Fibroblast of pulmonary artery (primary cell): ENCODE results near the gene EXOSC10.
"Not testable (repeated sequence)": the region's sequence is repeated elsewhere in the genome, so short reads cannot be mapped to it uniquely, and the experiment has no call there.

Source experiments
- DNase-seq: peaks from one replicate; pipeline ENCODE4 v3.0.0-alpha.2; 2010; ENCODE audit warnings: low read depth
- H3K4me3 ChIP-seq: replicated peaks from 2 replicates; pipeline ENCODE4 v1.5.1; 2011; ENCODE audit warnings: low read depth, mild to moderate bottlenecking, control low read depth, low read length, moderate library complexity
- TF ChIP-seq, protein P1 (sequence below): IDR thresholded peaks from 2 replicates; pipeline ENCODE4 v1.5.1; 2011; ENCODE audit warnings: mild to moderate bottlenecking, control low read depth, low read length, inconsistent platforms; ENCODE audit errors: missing control alignments

Gene EXOSC10

DNA sequence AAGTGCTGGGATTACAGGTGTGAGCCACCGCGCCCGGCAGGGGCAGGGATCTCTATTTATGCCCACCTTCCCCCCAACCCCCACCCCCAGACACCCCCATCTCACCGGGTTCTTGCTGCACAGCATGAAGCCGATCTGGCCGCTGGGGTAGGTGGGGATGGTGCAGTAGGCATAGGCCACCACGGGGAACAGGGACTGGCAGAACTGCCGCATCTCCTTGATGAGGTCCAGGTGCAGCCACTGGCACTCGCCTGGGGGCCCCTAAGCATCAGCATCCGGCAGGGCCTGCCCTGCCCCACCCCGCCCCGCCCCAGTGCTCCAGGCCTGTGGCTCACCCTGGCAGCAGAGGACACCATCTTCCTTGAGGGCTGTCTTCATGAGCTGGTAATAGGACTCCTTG, 44.0 kb downstream of the EXOSC10 start:
- H3K4me3 ChIP-seq = no peak overlapping the region
- TF ChIP-seq, protein P1, sequence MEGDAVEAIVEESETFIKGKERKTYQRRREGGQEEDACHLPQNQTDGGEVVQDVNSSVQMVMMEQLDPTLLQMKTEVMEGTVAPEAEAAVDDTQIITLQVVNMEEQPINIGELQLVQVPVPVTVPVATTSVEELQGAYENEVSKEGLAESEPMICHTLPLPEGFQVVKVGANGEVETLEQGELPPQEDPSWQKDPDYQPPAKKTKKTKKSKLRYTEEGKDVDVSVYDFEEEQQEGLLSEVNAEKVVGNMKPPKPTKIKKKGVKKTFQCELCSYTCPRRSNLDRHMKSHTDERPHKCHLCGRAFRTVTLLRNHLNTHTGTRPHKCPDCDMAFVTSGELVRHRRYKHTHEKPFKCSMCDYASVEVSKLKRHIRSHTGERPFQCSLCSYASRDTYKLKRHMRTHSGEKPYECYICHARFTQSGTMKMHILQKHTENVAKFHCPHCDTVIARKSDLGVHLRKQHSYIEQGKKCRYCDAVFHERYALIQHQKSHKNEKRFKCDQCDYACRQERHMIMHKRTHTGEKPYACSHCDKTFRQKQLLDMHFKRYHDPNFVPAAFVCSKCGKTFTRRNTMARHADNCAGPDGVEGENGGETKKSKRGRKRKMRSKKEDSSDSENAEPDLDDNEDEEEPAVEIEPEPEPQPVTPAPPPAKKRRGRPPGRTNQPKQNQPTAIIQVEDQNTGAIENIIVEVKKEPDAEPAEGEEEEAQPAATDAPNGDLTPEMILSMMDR = no peak
- DNase-seq = no peak

DNA sequence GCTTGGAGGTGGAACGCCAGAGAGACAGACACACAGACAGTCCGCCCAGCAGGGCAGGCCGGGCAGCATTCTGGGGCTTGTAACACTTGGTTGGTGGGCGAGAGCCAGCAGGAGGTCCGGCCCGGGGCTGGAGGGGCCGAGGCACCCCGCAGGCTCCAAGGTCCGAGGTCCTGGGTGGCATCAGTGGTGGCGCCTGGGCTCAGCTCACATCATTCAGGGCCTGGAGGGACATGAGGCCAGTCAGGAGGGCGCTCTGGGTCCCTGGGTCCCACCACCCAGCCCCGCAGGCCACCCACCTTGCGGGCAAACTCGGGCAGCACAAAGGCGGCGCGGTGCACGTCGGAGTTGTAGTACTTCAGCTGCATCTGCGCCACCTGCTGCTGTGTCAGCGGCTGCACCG, 45.0 kb downstream of the EXOSC10 start:
- no peak overlapping the region for H3K4me3 ChIP-seq
- TF ChIP-seq, protein P1 = no peak
- no peak for DNase-seq

DNA sequence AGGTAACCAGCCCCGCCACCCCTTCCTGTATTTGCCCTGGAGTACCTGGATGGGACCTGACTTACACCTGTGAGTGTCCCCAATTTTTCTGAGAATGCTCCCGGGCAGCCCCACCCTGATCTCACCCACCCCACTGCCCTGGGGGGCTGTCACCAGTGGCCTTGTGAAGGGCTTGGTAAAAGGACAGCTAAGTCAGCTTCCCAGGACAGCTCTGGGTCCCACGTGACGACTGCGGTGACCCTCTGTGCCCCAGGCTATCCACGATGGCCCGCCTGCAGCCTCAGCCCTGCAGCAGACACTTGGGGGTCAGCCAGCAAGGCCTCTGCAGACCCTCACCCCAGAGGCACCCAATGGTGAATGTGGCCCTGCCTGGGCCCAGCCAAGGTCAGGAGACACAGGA, 45.5 kb downstream of the EXOSC10 start:
- TF ChIP-seq, protein P1 = no peak
- no peak for DNase-seq
- no peak overlapping the region for H3K4me3 ChIP-seq

DNA sequence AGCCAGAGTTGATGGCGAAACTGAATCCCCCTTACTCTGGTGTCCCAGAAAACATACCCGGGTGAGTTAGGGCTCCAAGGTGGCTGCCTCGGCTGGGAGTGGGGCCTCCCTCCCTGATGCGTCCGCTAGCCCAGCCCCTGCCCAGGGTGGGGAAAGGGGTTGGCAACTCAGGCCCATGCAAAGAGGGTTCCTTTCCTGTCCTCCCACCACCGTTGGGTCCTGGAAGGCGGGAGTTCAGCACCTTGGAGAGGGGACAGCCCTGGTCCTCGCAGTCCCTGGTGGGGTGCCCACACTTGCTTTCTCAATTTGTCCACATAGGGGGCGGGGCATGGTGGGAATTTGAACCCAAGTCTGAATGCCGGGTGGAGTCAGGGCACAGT, 45.9 kb downstream of the EXOSC10 start:
- H3K4me3 ChIP-seq = no peak overlapping the region
- peak; percentile 26 for DNase-seq
- TF ChIP-seq, protein P1 = no peak

DNA sequence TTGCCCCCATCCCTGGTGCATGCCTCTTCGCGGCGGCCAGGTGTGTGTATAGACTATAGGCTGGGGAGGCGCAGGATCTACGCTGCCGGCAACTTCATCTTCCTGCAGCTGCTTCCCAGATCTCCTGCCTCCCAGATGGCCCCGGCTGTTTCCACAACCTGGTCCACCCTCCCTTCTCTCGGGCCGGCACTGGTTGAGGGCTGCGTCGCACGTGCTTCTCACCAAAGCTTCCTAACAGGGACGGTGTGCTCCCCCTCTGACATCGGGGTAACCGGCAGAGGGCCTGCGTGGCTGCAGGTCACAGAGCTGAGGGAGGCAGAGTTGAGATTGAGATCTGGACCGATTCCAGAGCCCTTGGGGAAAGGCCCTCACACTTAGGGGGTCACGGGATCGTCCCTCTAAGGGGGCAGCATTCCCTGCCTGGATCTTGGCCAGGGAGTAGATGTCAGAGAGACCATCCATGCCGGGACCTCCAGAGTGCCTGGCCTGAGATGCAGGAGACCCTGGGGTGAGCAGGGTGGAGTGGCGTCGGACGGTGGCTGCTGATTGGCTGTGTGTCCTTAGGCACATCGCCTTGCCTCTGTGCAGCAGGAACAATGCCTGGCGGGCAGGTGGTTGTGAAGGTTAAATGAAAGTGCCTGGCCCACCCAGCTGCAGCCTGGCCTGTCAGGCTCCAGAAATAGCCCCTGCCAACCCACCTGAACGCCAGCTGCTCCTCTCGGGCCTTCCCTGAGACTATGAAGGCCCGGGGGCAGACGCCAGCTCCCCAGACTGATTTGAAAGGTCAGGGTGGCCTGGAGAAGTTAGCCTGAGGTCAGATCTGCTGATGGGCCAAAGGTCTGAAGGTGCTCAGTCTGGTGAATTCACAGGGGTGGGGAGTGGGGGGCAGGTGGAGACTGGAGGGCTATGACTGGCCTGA, 46.6 kb downstream of the EXOSC10 start:
- H3K4me3 ChIP-seq = no peak overlapping the region
- TF ChIP-seq, protein P1 = no peak
- DNase-seq = no peak

DNA sequence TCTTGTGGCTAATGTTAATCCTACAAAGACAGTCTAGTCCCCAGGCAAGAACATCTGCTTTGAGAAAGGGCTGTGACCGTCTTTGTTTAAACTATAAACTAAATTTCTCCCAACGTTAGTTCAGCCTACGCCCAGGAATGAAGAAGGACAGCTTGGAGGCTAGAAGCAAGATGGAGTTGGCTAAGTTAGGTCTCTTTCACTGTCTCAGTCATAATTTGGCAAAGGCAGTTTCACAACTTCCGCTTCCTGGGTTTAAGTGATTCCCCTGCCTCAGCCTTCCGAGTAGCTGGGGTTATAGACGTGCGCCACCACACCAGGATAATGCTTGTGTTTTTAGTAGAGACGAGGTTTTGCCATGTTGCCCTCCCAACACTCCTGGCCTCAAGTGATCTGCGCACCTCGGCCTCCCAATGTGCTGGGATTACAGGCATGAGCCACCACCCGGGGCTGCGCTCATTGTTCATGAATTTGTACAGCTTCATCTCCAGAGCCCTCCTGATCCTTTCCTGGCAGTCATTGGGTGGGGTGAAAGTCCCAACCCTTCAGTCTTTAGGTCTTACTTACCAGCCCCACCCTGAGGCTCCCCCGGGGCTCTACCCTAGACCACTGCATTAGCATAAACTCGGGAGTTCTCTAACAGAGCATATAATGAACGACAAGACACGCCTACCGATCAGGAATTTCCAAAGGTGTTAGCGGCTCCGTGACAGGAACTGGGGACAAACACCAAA, 47.7 kb downstream of the EXOSC10 start:
- no peak overlapping the region for H3K4me3 ChIP-seq
- DNase-seq = peak; percentile 17
- TF ChIP-seq, protein P1 = no peak

DNA sequence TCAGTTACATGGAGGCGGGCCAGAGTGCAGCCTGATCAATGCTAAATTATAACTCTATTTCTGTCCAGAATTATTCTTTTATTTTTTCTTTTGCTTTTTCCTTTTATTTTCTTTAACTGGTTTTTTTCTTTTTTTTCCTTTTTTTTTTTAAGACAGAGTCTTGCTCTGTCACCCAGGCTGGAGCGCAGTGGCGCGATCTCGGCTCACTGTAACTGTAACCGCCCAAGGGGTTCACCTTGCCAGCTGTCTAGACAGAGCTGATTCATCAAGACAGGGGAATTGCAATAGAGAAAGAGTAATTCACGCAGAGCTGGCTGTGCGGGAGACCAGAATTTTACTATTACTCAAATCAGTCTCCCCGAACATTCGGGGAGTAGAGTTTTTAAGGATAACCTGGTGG, 48.5 kb downstream of the EXOSC10 start:
- H3K4me3 ChIP-seq, DNase-seq: not testable (repeated sequence)
